Measurements from ENCODE around the gene HDGFL1.

The HDGFL1 gene

DNA sequence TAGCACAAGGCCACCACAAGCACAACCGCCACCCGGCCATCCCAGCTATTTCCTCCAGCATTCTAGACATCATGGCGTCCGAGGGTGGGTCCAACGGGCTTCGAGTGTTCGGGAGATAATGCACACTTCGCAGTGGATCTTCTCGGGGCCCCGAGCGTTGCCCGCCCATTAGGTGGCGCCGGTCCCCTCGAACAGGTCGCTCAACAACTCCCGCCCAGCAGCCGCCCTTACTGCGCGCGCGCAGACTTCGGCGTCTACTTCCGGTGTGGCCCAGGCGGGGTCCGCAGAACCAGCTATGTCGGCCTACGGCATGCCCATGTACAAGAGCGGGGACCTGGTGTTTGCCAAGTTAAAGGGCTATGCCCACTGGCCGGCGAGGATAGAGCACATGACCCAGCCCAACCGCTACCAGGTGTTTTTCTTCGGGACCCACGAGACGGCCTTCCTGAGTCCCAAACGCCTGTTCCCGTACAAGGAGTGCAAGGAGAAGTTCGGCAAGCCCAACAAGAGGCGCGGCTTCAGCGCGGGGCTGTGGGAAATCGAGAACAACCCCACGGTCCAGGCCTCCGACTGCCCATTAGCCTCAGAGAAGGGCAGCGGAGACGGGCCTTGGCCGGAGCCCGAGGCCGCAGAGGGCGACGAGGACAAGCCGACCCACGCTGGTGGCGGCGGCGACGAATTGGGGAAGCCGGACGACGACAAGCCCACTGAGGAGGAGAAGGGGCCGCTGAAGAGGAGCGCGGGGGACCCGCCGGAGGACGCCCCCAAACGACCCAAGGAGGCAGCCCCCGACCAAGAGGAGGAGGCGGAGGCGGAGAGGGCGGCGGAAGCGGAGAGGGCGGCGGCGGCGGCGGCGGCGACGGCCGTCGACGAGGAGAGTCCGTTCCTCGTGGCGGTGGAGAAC is at the start of gene HDGFL1:
Gene HDGFL1, plus strand, starts transcription at position 286 of the 904 bp plus-strand sequence. Its CDS starts 10 bp downstream, at position 296.
- no peak for DNase-seq

DNA sequence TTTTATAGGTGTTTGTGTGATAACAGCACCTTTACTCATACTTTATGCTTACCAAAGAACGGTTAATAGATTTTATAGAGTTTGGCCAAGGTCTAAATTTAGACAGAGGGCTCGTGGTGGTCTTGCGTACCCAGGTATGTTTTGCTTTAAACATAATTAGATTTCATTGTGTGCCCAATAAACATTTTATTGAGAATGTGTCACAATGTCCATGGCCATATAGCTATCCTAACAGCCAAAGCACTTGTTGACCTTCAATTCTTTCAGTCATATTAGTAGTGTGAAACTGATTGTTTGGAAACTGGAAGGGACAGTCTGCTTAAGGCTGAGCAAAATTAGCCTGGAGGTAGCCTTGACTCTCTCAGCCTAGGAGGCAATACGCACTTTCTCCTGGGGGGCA is 48.3 kb upstream of the HDGFL1 start:
- DNase-seq = no peak

DNA sequence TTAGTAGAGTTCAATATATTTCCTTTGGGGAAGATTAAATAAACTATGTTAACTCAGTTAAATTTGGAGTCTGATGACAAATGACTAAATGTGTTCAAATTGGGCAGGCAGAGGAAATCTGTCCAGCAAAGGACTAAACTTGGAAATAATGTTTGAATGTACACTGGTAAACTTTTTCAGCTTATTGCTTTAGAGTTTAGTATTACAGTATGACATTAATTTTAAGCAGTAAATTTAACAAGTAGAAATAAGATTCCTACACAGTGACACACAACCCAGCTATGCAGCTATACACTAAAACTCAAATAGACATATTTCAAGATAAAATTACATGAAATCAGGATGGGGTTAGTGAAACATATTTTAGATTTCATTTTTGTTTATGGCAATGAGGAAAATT is 42.6 kb upstream of the HDGFL1 start:
- DNase-seq = no peak

DNA sequence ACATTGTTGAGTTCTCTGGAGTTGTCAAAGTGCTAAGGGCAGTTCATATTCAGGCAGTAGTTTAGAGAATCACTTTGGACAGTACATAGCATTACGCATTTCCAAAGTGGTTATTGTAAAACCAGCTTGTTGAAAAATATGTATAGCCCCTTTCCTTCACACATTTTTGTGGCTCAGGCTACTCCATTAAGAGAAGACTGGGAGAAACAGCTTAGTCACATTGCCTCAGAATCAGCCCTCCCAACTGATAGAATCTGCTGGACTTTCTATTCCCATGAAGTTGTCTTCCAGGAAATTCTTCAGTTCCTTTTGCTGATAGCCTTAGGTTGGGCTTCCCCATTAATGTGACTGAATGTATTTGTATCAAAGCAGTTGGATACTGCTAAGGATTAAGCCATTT is 39.5 kb upstream of the HDGFL1 start:
- no peak for DNase-seq

DNA sequence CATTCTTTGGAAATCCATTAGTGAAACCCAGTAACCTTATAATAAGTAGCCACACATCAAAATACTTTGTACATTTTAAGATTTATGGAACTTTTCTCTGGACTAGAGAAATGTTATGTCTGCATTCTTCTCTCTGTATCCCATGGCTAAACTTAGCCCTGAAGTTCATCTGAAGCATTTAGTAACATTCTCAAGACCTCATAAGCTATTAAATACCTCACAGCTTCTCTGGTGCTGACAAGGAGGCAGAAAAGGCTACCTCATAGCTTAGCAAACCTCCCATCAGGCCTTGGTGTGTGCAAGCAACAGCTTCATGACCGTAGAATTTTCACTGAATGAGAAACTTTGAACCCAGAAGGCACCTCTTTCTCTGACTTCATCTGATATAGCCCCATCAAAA is 38.9 kb upstream of the HDGFL1 start:
- no peak for DNase-seq

DNA sequence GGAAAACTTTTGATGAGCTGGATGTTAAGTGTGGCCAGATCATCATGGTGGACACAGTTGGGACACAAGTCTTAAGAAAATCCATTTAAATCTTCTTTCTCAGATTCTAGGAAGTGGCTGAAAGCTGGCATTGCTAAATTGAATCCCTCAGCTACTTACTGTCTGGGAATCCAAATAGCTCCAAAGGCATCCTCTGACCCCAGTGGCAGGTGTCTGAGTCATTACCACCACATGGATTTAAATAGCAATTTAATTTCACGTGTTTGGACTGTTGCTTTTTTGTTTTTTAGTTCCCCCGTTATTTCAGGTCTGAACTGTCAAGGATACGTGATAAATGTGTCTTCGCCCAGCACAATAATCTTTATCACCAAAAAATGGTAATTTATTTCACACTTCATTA is 33.2 kb upstream of the HDGFL1 start:
- DNase-seq = no peak

DNA sequence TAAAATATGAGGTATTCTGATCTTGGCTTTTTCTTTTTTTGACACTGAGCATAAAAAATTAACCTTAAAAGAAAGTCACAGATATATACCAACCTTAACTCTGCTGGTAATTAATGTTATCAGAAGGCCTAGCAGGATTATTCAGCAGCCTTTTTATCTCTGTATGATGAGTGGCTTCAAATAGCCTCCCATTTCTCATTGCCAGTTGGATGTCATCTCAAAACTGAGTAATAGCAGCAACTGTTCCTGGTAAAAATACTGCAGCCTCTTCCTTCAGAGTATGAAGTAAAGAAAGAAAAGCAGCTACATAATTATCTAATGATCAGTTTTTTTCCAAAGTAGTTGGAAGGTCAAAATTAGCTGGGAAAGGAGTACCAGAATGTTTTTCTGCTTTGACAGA is 24.9 kb upstream of the HDGFL1 start:
- no peak for DNase-seq

DNA sequence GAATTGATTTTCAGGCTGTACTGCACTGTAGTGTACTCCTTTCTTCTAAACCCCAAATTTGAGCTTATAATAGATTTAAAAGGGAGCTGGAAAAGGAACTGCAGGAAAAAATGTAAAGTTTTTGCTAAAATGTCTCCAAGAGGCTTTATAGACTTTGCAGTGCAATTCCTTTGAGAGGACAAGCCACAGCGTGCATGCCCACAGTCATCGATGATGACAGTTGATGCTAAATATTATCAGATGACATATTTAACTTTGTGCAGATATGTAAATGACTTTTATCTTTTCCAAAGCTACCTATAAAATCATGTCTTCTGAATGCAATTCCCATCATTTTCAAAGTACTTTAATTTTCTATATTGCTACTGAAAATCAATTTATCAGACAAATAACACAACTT is 24.3 kb upstream of the HDGFL1 start:
- no peak for DNase-seq

DNA sequence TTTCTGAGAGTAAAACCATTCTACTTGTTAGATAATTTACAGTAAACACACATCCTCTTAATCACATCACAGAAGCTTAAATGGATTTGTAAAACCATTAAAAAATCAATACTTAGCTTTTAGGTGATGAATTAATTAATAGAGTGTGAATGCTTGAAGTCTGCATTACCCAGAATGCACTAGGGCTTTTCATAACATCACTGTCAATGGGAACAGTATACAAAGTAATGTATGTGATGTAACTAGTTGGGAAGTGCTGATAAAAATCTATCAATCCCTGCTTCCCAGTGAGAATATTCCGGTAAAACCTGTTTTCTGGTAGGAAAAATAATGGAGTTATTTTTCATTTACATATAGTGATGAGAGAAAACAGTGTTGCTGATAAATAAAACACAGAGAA is 23.1 kb upstream of the HDGFL1 start:
- DNase-seq = no peak

DNA sequence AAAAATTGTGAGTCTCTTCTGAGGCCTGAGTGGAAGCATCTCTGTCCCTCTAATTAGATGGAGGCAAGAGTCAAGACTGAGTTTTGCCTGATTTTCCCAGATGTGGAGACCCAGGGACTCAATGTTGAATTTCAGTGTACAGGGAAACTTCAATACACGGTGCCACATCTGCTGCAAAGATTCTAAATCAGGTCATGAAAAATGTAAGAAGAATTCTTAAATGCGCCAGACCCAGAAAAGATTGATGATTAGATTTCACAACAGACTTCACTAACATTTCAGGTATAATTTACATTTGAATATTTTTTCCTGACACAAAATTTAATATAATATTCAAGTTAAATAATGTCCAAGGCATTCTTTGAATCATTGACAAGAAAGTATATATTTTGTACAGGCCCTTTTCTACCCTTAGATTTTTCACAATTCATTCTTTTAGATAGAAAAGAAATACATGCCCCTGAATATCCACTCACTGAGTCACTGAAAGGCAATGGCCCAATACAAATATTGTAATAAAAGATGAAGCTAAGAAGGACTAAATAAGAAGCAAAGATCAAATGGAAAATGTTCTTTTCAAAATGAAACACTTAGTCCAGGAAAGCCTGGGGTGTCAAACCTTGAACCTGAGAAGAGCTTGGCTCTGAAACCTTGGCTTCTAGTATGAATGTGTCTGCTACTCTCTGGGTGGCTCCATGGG is 18.2 kb upstream of the HDGFL1 start:
- DNase-seq = no peak

DNA sequence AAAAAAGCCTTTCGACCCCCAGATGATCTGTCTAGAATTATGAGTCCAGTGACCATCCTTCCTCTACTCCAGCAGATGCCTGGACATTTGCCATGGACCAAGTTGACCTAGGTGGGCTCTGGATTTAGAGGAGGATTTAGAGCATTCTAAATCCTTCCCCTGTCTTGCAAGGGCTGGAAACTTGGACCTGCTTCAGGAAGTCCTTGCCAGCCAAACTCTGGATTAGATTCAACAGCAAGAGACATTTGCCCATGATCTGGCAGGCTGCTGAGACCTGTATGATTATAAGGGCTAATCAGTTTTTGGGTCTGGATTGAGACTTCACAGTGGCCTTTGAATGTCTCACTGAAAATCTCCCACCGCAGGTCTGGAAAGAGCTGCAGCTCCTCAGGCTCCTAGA is 13.1 kb upstream of the HDGFL1 start:
- no peak for DNase-seq

DNA sequence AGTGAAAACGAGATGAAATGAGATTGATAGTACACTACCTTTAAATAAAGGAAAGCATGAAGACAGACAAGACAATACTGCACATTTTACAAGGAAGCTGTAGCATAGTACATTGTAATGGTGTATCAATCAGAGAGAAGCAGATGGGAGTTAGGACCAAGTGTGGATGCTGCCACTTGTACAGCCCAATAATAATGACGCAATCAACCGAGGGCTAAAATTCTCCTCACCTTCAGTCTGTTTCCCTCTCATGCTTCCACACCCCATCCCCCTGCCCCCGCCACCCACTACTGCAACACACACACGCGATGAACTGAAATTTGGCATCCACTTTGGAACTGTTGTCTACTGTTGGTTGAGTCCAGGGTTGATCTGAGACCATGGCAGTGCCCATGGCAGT is 12.4 kb upstream of the HDGFL1 start:
- no peak for DNase-seq

DNA sequence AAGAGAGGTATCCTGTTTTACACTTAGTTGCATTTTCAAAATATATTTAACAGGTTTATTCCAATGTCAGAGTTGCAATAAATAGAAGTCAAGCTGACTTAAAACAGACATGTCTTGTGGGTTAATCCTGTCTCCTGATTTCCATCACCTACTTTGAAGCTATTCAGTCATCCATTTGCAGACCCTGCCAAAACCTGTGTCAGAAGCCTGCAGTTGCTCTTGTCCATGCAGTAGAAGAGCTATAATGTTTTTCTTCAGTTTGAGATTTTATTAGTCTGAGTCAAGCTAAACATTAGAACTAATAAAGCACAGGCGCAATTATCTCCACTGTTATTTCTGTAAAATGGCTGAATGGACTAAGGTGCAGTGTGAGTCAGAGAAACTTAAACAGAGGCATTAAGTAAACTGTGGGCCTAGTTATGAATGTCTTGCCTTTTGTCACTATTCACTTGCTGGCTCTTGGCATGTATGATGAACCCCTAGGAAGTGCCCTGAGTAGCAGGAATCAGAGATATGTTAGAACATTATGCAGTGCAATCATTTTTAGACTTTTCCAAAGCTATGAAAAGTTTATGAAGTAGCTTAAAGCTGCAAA is 11.0 kb upstream of the HDGFL1 start:
- no peak for DNase-seq

DNA sequence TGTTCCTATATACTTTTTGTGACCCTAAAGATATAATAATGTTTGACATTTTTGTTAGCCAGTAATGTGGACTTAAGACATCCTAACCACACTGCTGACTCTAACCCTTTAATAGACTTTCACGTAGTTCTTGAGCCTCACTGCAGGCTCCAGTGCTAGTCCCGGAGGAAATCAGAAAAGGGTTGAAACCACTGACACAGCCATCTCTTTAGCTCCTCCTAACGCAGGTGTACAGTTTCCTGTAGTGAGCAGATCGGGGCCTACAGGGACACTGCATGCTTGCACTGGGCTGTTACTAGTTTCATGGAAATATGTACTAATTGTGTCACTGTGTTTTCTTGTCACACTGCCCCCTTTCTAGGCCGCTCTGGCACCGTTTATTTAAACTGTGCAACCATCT is 512 bp upstream of the HDGFL1 start:
- DNase-seq = no peak

DNA sequence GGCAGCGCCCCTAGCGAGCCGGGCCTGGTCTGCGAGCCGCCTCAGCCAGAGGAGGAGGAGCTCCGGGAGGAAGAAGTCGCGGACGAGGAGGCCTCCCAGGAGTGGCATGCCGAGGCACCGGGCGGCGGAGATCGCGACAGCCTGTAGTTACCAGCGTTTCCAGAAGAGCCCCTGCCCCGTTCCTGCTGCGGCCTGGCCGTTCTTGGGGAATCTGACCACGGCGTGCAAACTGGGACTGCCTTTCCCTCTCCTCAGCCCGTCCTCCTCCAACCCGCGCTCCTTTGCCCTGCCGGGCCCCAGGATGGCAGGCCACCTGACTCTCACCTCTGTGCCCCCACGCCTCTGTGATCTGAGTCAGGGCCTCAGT is 802 bp downstream of the HDGFL1 start:
- no peak for DNase-seq

DNA sequence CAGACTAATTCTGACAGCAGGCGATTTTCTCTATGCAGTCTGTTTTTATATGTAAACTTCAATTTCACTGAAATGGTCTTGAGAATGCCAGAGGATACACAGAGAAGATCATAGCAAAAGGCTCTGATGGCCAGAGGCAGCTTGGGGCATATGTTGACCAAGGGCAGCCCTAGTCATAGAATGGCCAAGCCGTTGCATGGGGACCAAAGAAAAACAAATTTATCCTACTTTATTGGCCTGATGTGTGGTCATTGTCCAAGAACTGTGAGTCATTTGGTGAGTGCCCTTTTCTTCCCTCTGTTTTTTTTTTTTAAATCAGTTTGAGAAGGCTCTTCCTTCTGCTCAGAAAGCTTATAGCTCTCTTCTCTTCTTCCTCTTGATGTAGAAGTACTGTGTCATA is 5.8 kb downstream of the HDGFL1 start:
- DNase-seq = no peak

DNA sequence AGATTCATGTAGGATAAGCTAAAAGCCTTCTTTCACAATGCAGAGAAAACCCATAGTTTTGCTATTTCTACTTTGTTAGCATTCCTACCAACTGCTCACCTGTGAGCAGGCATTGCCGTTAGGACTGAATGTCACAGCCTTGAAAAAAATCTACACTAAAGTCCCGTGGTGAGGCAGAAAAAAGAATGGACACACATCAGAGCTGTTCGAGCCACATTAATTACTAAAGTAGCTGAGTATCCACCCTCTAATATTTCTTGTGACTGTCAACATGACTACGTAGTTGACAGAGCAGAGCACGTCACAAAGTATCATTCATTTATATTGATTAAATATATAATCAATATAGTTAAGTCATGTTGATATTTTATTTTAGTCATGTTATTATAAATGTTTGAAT is 10.1 kb downstream of the HDGFL1 start:
- DNase-seq = no peak

DNA sequence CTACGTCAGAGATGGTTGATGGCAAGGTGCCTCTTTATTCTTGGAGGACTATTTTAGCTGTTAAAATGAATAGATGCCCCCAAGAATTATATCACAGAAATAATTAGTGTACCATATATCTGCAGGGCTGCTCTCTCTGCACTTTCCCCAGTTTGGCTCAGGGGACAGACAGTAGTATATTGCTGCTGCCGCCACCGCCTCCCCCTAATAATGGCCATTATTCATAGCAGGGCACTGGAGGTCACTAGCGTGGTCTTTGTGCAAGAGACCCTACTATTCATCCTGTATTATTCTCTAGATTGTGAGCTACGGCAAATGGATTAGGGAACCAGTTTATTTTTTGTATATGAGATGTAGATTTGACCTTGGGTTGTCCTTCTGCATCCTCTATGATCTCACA is 11.0 kb downstream of the HDGFL1 start:
- no peak for DNase-seq

DNA sequence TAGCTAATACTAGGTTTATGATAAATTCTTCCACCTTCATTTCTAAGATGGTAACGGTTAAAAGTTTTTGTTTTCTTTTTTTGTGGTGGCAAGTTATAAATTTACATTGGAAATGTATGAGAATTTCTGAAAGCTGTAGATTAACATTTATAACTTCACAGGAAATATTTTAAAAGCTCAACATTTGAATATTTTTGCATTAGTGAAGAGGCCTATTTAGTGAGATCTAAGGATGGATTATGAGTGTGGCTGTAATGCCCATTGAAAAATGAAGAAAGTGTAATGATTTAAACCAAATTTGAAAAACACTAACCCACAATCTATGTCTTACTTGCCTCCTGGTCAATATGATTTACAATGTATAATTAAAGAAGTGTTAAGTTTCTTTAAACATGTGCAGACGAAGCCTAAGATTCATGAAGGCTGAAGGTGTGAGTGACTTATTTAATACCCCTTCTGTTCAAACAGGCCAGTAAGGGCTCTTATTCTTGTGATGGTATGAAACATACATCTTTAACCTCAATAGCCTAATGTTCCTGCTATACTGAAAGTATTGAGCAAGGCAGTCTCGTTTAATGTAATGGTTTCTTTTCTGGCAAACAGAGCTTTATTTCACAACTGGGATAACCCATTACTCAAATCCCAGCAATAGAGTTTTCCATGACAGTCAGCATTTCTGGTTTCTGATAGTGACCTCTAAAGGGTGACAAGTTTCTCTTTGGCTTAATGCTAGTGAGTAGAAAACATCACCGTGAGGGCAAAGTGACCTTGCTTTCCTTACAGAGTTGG is 13.2 kb downstream of the HDGFL1 start:
- DNase-seq = no peak

DNA sequence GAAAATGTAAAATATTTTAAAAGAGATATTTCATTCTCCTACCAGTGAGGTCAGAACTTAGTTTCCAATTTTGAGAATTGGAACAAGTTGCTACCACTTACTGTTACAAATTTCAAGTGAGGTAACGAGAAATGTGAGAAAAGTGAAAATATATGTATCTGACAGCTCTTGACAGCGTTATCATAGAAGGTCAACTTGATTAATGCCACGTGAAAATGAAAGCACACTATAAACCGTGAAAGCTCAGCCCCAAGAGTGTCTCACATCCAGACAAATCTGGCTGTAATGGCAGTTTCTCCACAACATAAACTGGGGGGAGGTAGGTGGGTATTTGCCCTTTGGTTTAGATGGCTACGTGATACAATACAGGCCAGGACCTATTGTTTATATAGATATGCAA is 13.9 kb downstream of the HDGFL1 start:
- DNase-seq = no peak

DNA sequence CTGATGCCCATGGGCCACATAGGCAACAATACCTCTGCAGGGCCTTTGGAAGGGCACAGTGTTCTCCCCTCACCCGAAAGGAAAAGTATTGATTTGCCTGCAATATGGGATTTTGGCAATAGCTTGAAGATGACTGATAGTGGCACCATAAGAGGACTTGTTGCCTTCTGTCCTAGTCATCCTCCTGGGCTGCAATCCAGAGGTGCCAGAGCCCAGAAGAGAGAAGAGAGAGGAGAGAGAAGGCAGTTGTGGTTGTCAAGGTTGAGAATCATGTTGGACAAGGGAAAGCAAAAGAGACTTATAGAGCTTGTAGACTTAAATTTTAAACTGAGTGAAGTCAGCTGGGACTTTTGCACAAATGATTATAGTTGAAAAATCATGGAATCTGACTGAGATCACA is 14.6 kb downstream of the HDGFL1 start:
- no peak for DNase-seq

DNA sequence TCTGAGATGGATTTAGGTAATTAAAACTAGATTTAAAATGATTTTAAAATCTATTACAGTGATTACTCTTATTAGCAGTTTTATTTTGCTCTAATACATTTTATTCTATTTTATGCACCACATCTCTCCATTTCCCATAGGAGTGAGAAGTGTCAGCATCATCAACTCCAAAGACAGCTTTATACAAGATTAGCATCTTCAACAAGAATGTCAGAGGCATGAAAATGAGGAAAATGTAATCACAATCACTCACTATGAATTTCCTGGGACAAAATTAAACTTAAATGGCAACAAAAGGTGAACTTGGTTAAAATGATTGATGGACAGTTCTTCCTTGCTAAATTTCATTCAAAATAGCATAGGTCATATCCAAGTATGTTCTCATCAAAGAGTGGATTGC is 19.8 kb downstream of the HDGFL1 start:
- no peak for DNase-seq

DNA sequence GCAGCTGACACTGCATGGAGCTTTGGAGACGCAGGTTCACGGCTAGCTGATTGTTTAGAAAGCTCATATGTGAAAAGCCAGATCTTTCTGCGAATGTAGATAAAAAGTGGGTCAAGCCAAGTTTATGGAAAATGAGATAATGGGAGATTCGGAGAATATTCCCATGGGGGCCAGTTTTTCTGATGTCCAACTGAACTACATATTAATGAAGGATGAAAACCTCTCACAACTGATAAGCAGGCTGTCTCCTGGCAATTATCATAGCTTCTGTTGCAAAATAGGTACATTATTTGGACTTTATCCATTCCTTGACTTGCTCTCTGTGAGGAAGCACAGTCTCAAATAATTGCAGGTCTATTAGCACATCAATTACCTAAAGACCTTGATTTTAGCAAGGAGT is 21.1 kb downstream of the HDGFL1 start:
- DNase-seq = no peak

All from CD4-positive, alpha-beta T cell treated with Interleukin-12 subunit alpha and Interleukin-12 subunit beta, for 1 hour (primary cell).